Activated naive CD8-positive, alpha-beta T cell treated with anti-CD3 and anti-CD28 coated beads, Interleukin-2, amount 50 U/mL, for 24 hours (primary cell): Measurements from ENCODE around the gene SLC12A5.
A peak's percentile ranks its signal among the peaks of the same experiment; 100 is the strongest.

Source experiments
- ATAC-seq: fragments of 150-1000 bp; cut with Tn5 transposase; one replicate; pipeline ENCODE4 v1.10.0; 2021
- DNase-seq: peaks from one replicate; pipeline ENCODE4 v3.0.0; 2021
- H3K27ac Mint-ChIP-seq: one replicate; pipeline ENCODE4 v1.8.0; 2021; ENCODE audit warnings: mild to moderate bottlenecking, mixed read lengths
- H3K27me3 Mint-ChIP-seq: one replicate; pipeline ENCODE4 v1.8.0; 2021; ENCODE audit warnings: mixed read lengths
- H3K36me3 Mint-ChIP-seq: one replicate; pipeline ENCODE4 v1.8.0; 2021; ENCODE audit warnings: low read depth, mixed read lengths
- H3K4me1 Mint-ChIP-seq: one replicate; pipeline ENCODE4 v1.8.0; 2021; ENCODE audit warnings: mixed read lengths
- H3K4me3 Mint-ChIP-seq: one replicate; pipeline ENCODE4 v1.8.0; 2021; ENCODE audit warnings: mild to moderate bottlenecking, moderate library complexity, mixed read lengths
- H3K9me3 Mint-ChIP-seq: one replicate; pipeline ENCODE4 v1.8.0; 2021; ENCODE audit warnings: mixed read lengths

Gene SLC12A5

GRCh38 chr20:46100988-46101387, 72.0 kb downstream of the SLC12A5 start:
- Mint-ChIP-seq H3K27ac (no peak overlapping the region), H3K4me1 (peaks cover 3% of the 10 kb centered on the region), H3K36me3 (no peaks in the 10 kb centered on the region), H3K9me3 (peaks cover 3% of the 10 kb centered on the region), H3K27me3 (peaks cover 49% of the 10 kb centered on the region), H3K4me3 (no peak overlapping the region)
- no peak for DNase-seq
- ATAC-seq, result no peak

DNA sequence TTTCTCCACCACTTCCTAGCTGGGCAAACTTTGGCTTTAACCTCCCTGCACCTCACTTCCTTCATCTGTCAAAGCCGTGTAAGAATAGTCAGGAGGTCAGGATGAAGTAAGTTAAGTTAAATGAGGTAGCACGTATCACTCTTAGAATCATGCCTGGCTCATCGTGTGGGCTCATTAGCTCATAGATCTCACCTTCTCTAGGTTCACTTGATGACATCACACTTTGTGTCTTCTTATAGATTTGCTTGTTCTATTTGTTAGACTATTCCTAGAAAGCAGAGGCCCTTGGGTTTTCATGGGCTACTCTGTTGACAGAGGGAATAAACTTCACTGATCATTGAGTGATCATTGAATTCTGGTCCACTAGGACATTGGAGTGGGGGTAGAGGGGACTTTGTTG, 72.9 kb downstream of the SLC12A5 start:
- DNase-seq (no peak), ATAC-seq (no peak)
- H3K4me1 Mint-ChIP-seq, result peaks cover 4% of the 10 kb centered on the region
- no peaks in the 10 kb centered on the region for H3K36me3 Mint-ChIP-seq
- peaks cover 3% of the 10 kb centered on the region for H3K9me3 Mint-ChIP-seq
- H3K27ac Mint-ChIP-seq, result no peak overlapping the region
- H3K27me3 Mint-ChIP-seq, result peaks cover 54% of the 10 kb centered on the region
- no peak overlapping the region for H3K4me3 Mint-ChIP-seq

DNA sequence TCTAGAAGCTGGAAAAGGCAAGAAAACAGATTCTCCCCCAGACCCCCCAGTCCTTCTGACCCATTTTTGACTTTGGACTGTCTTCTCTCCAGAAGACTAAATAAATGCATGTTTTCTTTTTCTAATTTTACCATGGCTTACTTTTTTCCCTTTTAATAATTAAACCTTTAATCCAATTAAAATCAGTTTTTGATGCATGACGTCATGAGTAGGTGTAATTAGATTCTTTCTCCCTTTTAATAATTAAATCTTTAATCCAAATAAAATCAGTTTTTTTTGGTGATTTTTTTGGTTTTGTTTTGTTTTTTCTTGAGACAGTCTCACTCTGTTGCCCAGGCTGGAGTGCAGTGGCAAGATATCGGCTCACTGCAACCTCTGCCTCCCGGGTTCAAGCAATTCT, 73.9 kb downstream of the SLC12A5 start:
- DNase-seq, result no peak
- Mint-ChIP-seq H3K4me3 (no peak overlapping the region), H3K9me3 (peaks cover 3% of the 10 kb centered on the region), H3K36me3 (no peaks in the 10 kb centered on the region), H3K4me1 (peaks cover 6% of the 10 kb centered on the region), H3K27ac (no peak overlapping the region), H3K27me3 (peaks cover 54% of the 10 kb centered on the region)
- no peak for ATAC-seq

GRCh38 chr20:46104262-46104661, 75.2 kb downstream of the SLC12A5 start:
- DNase-seq (no peak), ATAC-seq (no peak)
- H3K4me1 Mint-ChIP-seq, result peaks cover 11% of the 10 kb centered on the region
- H3K27me3 Mint-ChIP-seq, result peaks cover 51% of the 10 kb centered on the region
- no peak overlapping the region for H3K4me3 Mint-ChIP-seq
- peaks cover 3% of the 10 kb centered on the region for H3K9me3 Mint-ChIP-seq
- no peaks in the 10 kb centered on the region for H3K36me3 Mint-ChIP-seq
- H3K27ac Mint-ChIP-seq, result no peak overlapping the region

DNA sequence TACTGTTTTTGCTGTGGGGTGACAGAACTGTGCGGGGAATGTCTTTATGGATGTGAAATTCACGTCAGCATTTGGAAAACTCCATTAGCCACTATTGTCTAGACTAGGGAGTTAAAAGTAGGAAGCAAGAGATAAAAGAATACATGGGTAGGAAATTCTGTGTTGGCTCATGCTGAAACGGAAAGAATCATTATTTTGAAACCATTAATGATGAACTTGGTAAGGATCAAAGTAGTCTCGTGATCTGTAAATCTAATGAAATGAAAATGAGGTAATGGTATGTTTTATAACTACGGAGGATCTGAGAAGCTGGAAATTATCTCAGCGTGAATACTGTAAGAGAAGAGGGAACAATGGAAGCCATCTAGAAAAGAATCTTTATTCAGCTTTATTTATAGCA, 78.0 kb downstream of the SLC12A5 start:
- ATAC-seq, result no peak
- Mint-ChIP-seq H3K36me3 (no peaks in the 10 kb centered on the region), H3K9me3 (peaks cover 3% of the 10 kb centered on the region), H3K27me3 (peaks cover 45% of the 10 kb centered on the region), H3K4me1 (peaks cover 22% of the 10 kb centered on the region), H3K27ac (no peak overlapping the region), H3K4me3 (no peak overlapping the region)
- DNase-seq, result no peak

DNA sequence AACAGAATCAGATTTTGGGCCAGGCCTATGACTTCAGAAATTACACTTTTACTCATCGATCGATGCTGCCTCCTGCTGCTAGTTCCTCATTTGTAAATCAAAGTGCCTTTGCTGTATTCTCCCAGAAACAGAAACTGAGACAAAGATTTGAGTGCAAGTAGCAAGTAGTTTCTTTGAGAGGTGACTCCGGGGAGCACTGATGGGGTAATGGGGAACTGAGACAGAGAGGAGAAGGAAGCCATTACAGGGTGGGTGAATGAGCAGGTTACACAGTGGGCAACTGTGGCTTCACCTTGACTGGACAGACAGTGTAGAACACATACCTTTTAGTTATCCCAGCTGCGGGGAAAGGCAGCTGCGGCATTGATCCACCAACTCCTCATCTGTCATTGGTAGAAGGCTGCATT, 79.4 kb downstream of the SLC12A5 start:
- H3K27ac Mint-ChIP-seq, result peak overlapping the region; percentile 30

DNA sequence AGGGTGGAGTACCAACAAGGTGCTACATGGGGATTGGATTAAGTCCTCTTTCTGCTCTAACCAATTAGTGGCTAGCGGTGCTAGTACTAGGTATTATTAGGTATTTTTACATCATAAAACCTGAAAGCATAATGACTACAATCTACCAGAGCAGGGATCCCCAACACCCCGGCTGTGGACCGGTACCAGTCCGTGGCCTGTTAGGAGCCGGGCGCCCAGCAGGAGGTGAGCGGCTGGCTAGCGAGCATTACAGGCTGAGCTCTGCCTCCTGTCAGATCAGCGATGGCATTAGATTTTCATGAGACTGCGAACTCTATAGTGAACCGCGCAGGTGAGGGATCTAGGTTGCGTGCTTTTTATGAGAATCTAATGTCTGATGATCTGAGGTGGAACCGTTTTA, 80.0 kb downstream of the SLC12A5 start:
- Mint-ChIP-seq H3K9me3 (no peaks in the 10 kb centered on the region), H3K27me3 (peaks cover 41% of the 10 kb centered on the region), H3K4me3 (no peak overlapping the region), H3K4me1 (peaks cover 23% of the 10 kb centered on the region), H3K36me3 (no peaks in the 10 kb centered on the region), H3K27ac (peak overlapping the region; percentile 30)
- DNase-seq (no peak), ATAC-seq (no peak)

More for the DNA sequence above, 79.4 kb downstream of the SLC12A5 start:
- DNase-seq (no peak), ATAC-seq (peak; percentile 17)
- Mint-ChIP-seq H3K4me1 (peaks cover 23% of the 10 kb centered on the region), H3K4me3 (no peak overlapping the region), H3K9me3 (no peaks in the 10 kb centered on the region), H3K27me3 (peaks cover 41% of the 10 kb centered on the region), H3K36me3 (no peaks in the 10 kb centered on the region)
